HG03354 (cell line): Measurements from ENCODE around the gene TRIP13.
"Not testable (repeated sequence)": the region's sequence is repeated elsewhere in the genome, so short reads cannot be mapped to it uniquely, and the experiment has no call there.

ENCODE experiments used
- ATAC-seq: cut with Tn5 transposase; IDR thresholded peaks from one replicate; pipeline ENCODE4 v1.9.1; 2021; ENCODE audit warnings: mild to moderate bottlenecking; ENCODE audit not compliant: unreplicated experiment, poor library complexity, severe bottlenecking

TRIP13 gene

GRCh38 chr5:933251-933861 is 40.7 kb downstream of the TRIP13 start:
- no peak for ATAC-seq

GRCh38 chr5:933951-934350 is 41.3 kb downstream of the TRIP13 start:
- ATAC-seq: not testable (repeated sequence)

- not testable (repeated sequence) for ATAC-seq
Observed at GRCh38 chr5:934381-934967, 41.8 kb downstream of the TRIP13 start.

- no peak for ATAC-seq
Observed at GRCh38 chr5:935510-936084, 42.9 kb downstream of the TRIP13 start.

GRCh38 chr5:936149-937144 is 43.8 kb downstream of the TRIP13 start:
- no peak for ATAC-seq

- no peak for ATAC-seq
Observed at GRCh38 chr5:937151-937924, 44.7 kb downstream of the TRIP13 start.

- no peak for ATAC-seq
Observed at GRCh38 chr5:939368-939767, 46.7 kb downstream of the TRIP13 start.

- ATAC-seq: not testable (repeated sequence)
Observed at GRCh38 chr5:940741-941140, 48.1 kb downstream of the TRIP13 start.

GRCh38 chr5:943201-943917 is 50.7 kb downstream of the TRIP13 start:
- ATAC-seq: no peak

- no peak for ATAC-seq
Observed at GRCh38 chr5:943918-944620, 51.4 kb downstream of the TRIP13 start.

GRCh38 chr5:944621-944927 is 51.9 kb downstream of the TRIP13 start:
- no peak for ATAC-seq

GRCh38 chr5:944992-945685 is 52.5 kb downstream of the TRIP13 start:
- no peak for ATAC-seq

GRCh38 chr5:945691-946551 is 53.2 kb downstream of the TRIP13 start:
- no peak for ATAC-seq

GRCh38 chr5:946720-947625 is 54.3 kb downstream of the TRIP13 start:
- no peak for ATAC-seq

GRCh38 chr5:947626-948471 is 55.2 kb downstream of the TRIP13 start:
- ATAC-seq: no peak
